ENCODE results near the gene FSTL3.

The FSTL3 gene

DNA sequence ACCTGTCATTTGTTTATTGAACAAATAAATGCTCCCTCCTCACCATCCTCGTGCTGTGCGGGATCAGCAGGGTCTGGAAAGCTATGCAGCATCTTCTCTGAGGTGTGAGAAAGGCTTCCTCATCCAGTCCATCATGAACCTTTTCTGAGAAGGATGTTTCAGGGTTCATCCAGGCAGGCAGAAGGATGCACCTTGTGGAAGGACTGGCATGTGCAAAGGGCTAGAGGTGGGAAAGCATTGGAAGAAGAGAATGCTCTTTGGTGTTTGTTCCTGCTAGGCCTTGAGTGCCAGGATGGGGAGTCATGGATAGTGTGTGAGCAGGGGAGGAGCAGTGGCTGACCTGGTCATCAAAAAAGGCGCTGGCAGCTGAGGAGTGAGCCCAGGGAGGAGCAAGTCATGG is 39.2 kb downstream of the FSTL3 start:
- Histone ChIP-seq H3K9ac (ENCODE audit: low read length) (no peak overlapping the region), H3K9me3 (ENCODE audit: control insufficient read depth, low read depth, low read length) (no peaks in the 10 kb centered on the region), H3K27me3 (ENCODE audit: control insufficient read depth, insufficient read depth, low read length) (peaks cover under 1% of the 10 kb centered on the region), H3K4me3 (ENCODE audit: low read length) (no peak overlapping the region), H3K36me3 (ENCODE audit: control insufficient read depth, low read depth, low read length) (no peaks in the 10 kb centered on the region), H3K4me1 (ENCODE audit: control insufficient read depth, low read depth, low read length) (no peaks in the 10 kb centered on the region), H3K27ac (ENCODE audit: low read length) (no peak overlapping the region)

DNA sequence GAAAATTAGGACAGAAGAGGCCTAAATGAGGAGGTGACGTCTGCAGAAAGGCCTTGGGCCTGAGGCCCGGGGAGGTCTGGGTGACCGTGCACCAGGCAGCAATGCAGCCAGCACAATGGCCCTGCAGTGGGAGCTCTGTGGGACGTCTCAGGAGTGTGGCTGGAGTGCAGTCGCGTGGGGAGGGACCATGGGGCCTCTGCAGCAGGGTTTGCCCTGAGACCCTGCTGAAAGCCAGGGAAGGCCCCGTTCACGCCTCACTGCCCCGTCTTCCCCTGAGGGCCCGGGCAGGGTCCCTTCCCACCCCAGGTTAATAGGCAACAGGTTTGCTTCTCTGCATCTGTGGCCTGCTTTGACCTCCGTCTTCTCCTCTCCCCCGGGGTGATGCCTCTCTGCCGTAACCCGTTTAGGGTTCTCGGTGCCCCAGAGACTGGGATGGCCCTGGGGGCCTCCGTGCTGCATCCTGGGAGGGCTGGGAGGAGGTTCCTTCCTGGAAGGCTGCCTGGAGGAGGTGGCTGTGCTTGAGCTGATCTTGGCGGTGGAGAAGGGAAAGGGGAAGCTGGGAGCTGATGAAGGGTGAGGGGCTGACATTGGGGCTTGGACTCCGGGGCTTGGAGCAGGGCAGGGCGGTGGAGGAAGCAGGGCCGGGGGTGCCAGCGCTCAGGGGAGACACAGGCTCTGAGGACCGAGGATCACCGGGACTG is 42.2 kb downstream of the FSTL3 start:
- no peak overlapping the region for H3K4me3 ChIP-seq (ENCODE audit: low read length)
- no peak overlapping the region for H3K27ac ChIP-seq (ENCODE audit: low read length)
- no peaks in the 10 kb centered on the region for H3K36me3 ChIP-seq (ENCODE audit: control insufficient read depth, low read depth, low read length)
- no peaks in the 10 kb centered on the region for H3K27me3 ChIP-seq (ENCODE audit: control insufficient read depth, insufficient read depth, low read length)
- no peaks in the 10 kb centered on the region for H3K9me3 ChIP-seq (ENCODE audit: control insufficient read depth, low read depth, low read length)
- H3K9ac ChIP-seq (ENCODE audit: low read length): no peak overlapping the region
- H3K4me1 ChIP-seq (ENCODE audit: control insufficient read depth, low read depth, low read length): no peaks in the 10 kb centered on the region

DNA sequence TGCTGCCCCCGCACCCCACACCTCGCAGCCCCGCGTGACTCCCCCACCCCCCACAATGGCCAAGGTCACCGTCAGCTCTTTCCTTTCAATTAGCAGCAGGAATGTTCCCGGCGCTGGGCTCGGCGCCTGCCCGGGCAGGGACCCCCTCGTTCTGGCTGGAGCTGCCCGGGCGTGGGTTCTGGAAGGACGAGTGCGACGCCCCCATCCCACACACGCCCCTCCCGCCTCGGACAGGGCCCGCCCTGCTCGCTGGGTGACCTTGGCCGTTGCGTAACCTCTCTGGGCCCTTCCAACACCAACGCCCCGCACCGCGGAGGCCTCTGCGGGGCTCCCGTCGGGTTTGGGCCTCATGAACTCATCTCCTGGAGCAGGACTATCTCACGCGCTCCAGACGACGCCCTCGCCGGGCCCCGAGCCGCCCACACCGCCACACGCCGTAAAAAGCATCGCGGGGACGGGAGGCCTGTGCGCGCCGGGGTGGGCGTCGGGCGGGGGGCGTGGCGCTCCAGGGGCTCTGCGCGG is 42.9 kb downstream of the FSTL3 start:
- no peak overlapping the region for H3K9ac ChIP-seq (ENCODE audit: low read length)

DNA sequence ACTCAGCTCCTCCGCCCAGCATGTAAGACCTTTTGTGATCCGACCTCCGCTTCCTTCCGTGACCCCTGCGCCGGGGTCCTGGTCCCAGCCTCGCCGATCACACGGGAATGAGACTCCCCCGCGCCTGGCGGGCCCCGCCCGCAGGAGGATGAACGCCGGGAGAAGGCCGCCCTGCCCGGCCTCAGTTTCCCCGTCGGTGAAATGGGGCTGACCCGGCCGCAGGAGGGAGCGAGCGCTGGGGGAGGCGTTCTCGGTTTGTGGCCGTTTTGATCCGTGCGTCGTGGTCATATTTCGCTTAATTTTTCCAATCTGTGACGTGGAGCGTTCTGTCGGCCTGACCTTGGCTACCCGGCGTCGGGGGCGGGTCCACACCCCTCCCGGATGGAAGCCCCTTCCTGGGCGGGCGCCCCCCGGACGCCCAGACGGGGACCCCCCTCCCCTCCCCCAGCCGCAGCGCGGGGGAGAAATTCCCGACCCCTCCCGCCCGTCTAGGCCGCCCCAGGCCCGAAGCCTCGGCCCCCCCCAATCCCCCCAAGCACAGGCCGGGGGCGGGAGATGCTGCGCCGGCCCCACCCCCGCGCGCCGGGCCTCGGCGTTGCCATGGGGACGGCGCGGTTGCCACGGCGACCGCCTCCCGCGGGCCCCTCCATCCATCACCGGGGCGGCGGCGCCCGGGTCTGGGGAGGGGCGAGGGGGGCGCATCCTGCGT is 43.6 kb downstream of the FSTL3 start:
- H3K36me3 ChIP-seq (ENCODE audit: control insufficient read depth, low read depth, low read length): no peaks in the 10 kb centered on the region
- no peak overlapping the region for H3K4me3 ChIP-seq (ENCODE audit: low read length)
- no peak overlapping the region for H3K27ac ChIP-seq (ENCODE audit: low read length)

More for the DNA sequence above, 42.9 kb downstream of the FSTL3 start:
- H3K9me3 ChIP-seq (ENCODE audit: control insufficient read depth, low read depth, low read length): no peaks in the 10 kb centered on the region
- no peak overlapping the region for H3K4me3 ChIP-seq (ENCODE audit: low read length)
- H3K27ac ChIP-seq (ENCODE audit: low read length): no peak overlapping the region
- no peaks in the 10 kb centered on the region for H3K36me3 ChIP-seq (ENCODE audit: control insufficient read depth, low read depth, low read length)
- no peaks in the 10 kb centered on the region for H3K4me1 ChIP-seq (ENCODE audit: control insufficient read depth, low read depth, low read length)
- no peaks in the 10 kb centered on the region for H3K27me3 ChIP-seq (ENCODE audit: control insufficient read depth, insufficient read depth, low read length)

DNA sequence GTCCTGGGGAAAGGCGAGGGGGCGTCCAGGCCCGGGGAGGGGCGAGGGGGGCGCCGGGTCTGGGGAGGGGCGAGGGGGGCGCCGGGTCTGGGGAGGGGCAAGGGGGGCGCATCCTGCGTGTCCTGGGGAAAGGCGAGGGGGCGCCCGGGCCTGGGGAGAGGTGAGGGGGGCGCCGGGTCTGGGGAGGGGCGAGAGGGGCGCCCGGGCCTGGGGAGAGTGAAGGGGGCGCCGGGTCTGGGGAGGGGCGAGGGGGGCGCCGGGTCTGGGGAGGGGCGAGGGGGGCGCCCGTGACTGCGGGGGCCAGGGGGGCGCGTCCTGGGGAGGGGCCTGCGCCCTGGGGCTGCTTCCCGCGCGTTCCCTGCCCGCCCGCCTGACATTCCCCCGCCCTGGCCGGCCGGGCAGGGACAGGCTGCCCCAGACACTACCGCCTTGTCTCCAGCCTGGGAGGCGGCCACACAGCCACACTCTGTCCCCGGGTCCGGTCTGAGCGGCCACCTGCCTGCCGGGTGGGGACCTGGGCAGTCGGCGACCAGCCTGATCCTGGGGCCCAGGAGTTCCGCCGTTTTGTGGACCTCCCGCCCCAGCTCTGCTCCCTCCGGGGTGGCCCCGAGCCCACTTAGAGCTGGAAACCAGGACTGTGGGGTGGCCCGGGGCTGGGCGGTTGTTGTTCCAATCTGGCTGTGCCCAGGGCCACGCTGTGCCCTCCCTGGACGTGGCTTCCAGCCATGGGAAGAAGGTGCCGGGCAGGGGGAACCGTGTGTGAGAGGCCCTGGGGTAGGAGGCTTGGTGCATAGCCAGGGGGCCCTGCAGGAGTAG is 44.4 kb downstream of the FSTL3 start:
- no peaks in the 10 kb centered on the region for H3K4me1 ChIP-seq (ENCODE audit: control insufficient read depth, low read depth, low read length)
- no peaks in the 10 kb centered on the region for H3K27me3 ChIP-seq (ENCODE audit: control insufficient read depth, insufficient read depth, low read length)
- no peaks in the 10 kb centered on the region for H3K36me3 ChIP-seq (ENCODE audit: control insufficient read depth, low read depth, low read length)
- no peaks in the 10 kb centered on the region for H3K9me3 ChIP-seq (ENCODE audit: control insufficient read depth, low read depth, low read length)
- H3K4me3 ChIP-seq (ENCODE audit: low read length): no peak overlapping the region
- H3K9ac ChIP-seq (ENCODE audit: low read length): no peak overlapping the region
- no peak overlapping the region for H3K27ac ChIP-seq (ENCODE audit: low read length)

More for the DNA sequence above, 43.6 kb downstream of the FSTL3 start:
- H3K27me3 ChIP-seq (ENCODE audit: control insufficient read depth, insufficient read depth, low read length): no peaks in the 10 kb centered on the region
- no peaks in the 10 kb centered on the region for H3K4me1 ChIP-seq (ENCODE audit: control insufficient read depth, low read depth, low read length)
- H3K9me3 ChIP-seq (ENCODE audit: control insufficient read depth, low read depth, low read length): no peaks in the 10 kb centered on the region
- no peak overlapping the region for H3K9ac ChIP-seq (ENCODE audit: low read length)

DNA sequence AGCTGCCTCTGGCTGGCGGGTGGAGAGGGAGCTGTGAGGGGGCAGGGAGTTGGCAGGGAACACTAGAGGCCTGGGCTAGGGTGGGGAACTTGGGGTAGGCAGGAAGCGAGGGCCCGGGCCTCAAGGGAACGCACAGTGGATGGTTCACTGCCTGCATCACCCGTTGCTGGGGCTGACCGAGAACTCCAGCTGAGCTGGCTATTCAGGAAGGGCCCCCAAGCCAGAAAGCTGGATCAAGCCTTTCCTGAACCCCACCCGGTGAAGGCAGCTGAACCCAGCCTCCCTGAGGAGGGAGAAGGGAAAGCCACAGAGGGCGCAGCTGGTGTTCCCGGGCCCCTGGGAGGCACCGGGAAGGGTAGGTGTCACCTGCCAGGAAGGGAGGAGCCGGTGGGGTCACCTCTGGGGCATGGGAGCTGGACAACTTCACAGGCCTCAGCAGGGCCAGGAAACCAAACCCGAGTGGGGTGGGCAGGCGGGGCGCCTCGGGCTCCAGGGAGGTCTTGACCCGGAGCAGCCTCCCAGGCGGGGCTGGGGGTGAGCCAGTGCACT is 46.4 kb downstream of the FSTL3 start:
- Histone ChIP-seq H3K4me1 (ENCODE audit: control insufficient read depth, low read depth, low read length) (no peaks in the 10 kb centered on the region), H3K27me3 (ENCODE audit: control insufficient read depth, insufficient read depth, low read length) (no peaks in the 10 kb centered on the region), H3K9ac (ENCODE audit: low read length) (no peak overlapping the region), H3K27ac (ENCODE audit: low read length) (no peak overlapping the region), H3K9me3 (ENCODE audit: control insufficient read depth, low read depth, low read length) (no peaks in the 10 kb centered on the region), H3K4me3 (ENCODE audit: low read length) (no peak overlapping the region), H3K36me3 (ENCODE audit: control insufficient read depth, low read depth, low read length) (no peaks in the 10 kb centered on the region)

DNA sequence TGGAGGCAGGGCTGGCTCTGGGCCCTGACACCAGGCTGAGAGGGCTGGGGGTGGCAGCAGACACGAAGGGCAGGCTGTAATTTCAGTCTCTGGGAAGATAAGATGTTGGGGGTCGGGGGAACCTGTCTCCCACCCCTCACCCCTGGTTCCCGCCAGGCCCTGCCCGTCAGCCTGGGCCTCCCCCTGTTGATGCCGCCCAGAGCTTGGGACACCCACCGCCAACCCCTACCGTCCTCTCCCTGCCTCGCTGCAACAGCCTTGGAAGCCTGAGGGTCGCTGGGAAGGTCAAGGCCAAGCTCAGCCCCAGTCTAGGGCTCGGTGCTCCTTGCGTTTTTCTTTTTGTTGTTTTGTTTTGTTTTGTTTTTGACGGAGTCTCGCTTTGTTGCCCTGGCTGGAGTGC is 47.1 kb downstream of the FSTL3 start:
- no peaks in the 10 kb centered on the region for H3K4me1 ChIP-seq (ENCODE audit: control insufficient read depth, low read depth, low read length)
- H3K9ac ChIP-seq (ENCODE audit: low read length): no peak overlapping the region
- H3K27ac ChIP-seq (ENCODE audit: low read length): no peak overlapping the region
- H3K9me3 ChIP-seq (ENCODE audit: control insufficient read depth, low read depth, low read length): no peaks in the 10 kb centered on the region
- no peaks in the 10 kb centered on the region for H3K36me3 ChIP-seq (ENCODE audit: control insufficient read depth, low read depth, low read length)
- H3K27me3 ChIP-seq (ENCODE audit: control insufficient read depth, insufficient read depth, low read length): no peaks in the 10 kb centered on the region
- no peak overlapping the region for H3K4me3 ChIP-seq (ENCODE audit: low read length)

DNA sequence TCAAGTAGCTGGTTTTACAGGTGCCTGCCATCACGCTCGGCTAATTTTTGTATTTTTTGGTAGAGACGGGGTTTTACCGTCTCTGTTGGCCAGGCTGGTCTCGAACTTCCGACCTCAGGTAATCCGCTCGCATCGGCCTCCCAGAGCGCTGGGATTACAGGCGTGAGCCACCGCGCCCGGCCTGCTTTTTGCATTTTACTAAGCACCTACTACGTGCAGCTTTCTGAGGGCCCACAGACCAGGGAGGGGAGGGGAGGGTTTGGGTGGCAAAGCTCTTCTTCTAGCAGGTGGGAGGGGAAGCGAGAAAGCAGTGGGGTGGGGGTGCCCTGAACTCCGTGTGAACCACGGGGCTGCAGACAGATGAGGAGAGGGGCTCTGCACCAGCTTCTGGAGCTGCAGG is 47.5 kb downstream of the FSTL3 start:
- Histone ChIP-seq H3K4me3 (ENCODE audit: low read length) (no peak overlapping the region), H3K9ac (ENCODE audit: low read length) (no peak overlapping the region), H3K36me3 (ENCODE audit: control insufficient read depth, low read depth, low read length) (no peaks in the 10 kb centered on the region), H3K27me3 (ENCODE audit: control insufficient read depth, insufficient read depth, low read length) (no peaks in the 10 kb centered on the region), H3K9me3 (ENCODE audit: control insufficient read depth, low read depth, low read length) (no peaks in the 10 kb centered on the region), H3K4me1 (ENCODE audit: control insufficient read depth, low read depth, low read length) (no peaks in the 10 kb centered on the region), H3K27ac (ENCODE audit: low read length) (no peak overlapping the region)

DNA sequence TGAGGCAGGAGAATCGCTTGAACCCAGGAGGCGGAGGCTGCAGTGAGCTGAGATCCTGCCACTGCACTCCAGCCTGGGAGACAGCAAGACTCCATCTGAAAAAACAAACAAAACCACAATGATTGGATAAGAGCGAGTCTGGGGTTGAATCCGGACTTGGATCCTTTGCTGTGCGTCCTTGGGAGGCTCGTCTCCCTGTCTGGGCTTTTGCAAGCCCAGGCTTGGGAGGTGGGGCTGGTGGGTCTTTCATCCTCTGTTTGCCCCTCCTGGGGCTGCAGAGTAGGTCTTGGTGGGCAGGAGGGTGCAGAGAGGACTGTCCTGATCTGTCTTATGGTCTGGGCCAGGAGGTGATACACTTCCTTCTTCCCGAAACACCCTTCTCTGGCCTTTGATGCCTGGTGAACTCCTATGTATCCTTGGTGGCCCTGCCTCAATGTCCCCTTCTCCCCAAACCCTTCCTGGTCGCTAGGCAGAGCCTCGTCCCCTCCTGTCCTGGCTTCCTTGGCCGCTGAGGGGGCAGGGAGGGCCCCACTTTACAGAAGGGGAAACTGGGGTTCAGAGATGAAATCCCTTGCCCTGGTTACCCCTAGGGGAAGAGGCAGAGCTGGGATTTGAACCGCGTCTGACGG is 49.4 kb downstream of the FSTL3 start:
- H3K27me3 ChIP-seq (ENCODE audit: control insufficient read depth, insufficient read depth, low read length): no peaks in the 10 kb centered on the region

DNA sequence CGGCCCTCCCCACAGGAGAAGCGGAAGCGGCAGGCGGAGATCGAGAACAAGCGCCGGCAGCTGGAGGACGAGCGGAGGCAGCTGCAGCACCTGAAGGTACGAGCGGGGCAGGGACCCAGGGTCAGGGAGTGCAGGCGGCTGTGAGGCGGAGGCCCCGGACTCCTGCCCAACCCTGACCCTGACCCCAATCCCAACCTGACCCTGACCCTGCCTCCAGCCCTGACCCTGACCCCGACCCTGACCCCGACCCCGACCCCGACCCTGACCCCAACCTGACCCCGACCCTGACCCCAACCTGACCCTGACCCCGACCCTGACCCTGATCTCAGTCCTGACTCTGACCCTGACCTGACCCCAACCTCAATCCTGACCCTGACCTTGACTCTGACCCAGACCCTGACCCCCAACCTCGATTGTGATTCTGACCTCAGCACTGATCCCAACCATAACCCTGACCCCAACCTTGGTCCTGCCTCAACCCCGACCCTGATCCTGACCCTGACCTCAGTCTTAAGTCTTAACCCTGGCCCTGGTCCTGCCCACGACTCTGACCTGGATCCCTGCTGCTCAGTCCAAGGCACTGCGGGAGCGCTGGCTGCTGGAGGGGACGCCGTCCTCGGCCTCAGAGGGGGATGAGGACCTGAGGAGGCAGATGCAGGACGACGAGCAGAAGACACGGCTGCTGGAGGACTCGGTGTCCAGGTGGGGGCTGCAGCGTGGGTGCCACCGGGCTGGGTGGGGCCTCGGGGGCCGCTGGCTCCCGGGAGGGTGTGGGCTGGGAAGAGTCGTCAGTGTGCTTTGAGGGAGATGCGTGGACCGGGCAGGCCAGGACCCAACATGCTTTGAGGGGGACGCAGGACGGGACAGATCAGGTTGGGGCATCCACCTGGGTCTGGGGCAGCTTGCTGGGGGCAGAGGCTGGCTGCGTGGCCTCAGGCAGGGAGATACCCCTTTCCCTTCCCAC is 51.1 kb downstream of the FSTL3 start:
- Histone ChIP-seq H3K9me3 (ENCODE audit: control insufficient read depth, low read depth, low read length) (no peaks in the 10 kb centered on the region), H3K27ac (ENCODE audit: low read length) (no peak overlapping the region), H3K27me3 (ENCODE audit: control insufficient read depth, insufficient read depth, low read length) (no peaks in the 10 kb centered on the region), H3K36me3 (ENCODE audit: control insufficient read depth, low read depth, low read length) (no peaks in the 10 kb centered on the region), H3K4me3 (ENCODE audit: low read length) (no peak overlapping the region), H3K4me1 (ENCODE audit: control insufficient read depth, low read depth, low read length) (no peaks in the 10 kb centered on the region), H3K9ac (ENCODE audit: low read length) (no peak overlapping the region)

More for the DNA sequence above, 49.4 kb downstream of the FSTL3 start:
- Histone ChIP-seq H3K9ac (ENCODE audit: low read length) (no peak overlapping the region), H3K4me1 (ENCODE audit: control insufficient read depth, low read depth, low read length) (no peaks in the 10 kb centered on the region), H3K36me3 (ENCODE audit: control insufficient read depth, low read depth, low read length) (no peaks in the 10 kb centered on the region), H3K4me3 (ENCODE audit: low read length) (no peak overlapping the region), H3K27ac (ENCODE audit: low read length) (no peak overlapping the region), H3K9me3 (ENCODE audit: control insufficient read depth, low read depth, low read length) (no peaks in the 10 kb centered on the region)

All from iPS-18a (cell line).